HEK293T (cell line): Measurements from ENCODE around the gene SMIM33.

Experiments
- BHLHE40 ChIP-seq: fragments of 450-650 bp; IDR thresholded peaks from 2 replicates; pipeline ENCODE4 v1.6.1; 2016; ENCODE audit warnings: mild to moderate bottlenecking, moderate library complexity, borderline replicate concordance
- ELF4 ChIP-seq: fragments of 450-650 bp; IDR thresholded peaks from 2 replicates; pipeline ENCODE4 v1.6.1; 2017; ENCODE audit warnings: antibody characterized with exemption
- FOXA1 ChIP-seq: fragments of 450-650 bp; IDR thresholded peaks from 2 replicates; pipeline ENCODE4 v1.6.1; 2016; ENCODE audit warnings: mild to moderate bottlenecking
- FOXK2 ChIP-seq: fragments of 450-650 bp; IDR thresholded peaks from 2 replicates; pipeline ENCODE4 v1.6.1; 2016; ENCODE audit warnings: mild to moderate bottlenecking
- FOXM1 ChIP-seq: fragments of 450-650 bp; IDR thresholded peaks from 2 replicates; pipeline ENCODE4 v1.6.1; 2017; ENCODE audit warnings: mild to moderate bottlenecking, borderline replicate concordance
- HDGF ChIP-seq: fragments of 450-650 bp; IDR thresholded peaks from 2 replicates; pipeline ENCODE4 v1.6.1; 2017; ENCODE audit warnings: antibody characterized with exemption, borderline replicate concordance
- LEF1 ChIP-seq: fragments of 450-650 bp; IDR thresholded peaks from 2 replicates; pipeline ENCODE4 v1.6.1; 2017; ENCODE audit warnings: mild to moderate bottlenecking, borderline replicate concordance
- NFRKB ChIP-seq: fragments of 450-650 bp; IDR thresholded peaks from 2 replicates; pipeline ENCODE4 v1.6.1; 2016; ENCODE audit warnings: mild to moderate bottlenecking, moderate library complexity
- SP1 ChIP-seq: fragments of 450-650 bp; IDR thresholded peaks from 2 replicates; pipeline ENCODE4 v1.6.1; 2017

DNA sequence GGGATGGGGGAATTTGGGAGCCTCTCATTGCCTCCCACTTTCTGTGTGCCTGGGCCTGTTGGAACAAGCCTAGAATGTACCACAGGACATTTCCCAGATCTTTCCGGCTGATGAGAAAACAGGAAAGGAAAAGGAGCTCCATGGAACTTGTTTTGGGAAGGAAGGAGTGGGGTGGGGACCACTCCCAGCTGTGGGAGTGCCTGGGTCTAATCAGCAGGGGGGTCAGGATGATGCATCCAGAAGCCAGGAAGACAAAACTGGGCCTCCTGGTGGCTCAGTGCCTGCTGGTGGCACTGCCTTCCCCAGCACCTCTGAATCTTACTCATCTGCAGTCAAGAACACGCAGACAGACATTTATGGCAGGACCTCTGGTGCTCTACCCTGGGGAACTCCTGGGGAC lies 2.8 kb downstream of the SMIM33 start:
- TF ChIP-seq HDGF (no peak), FOXK2 (no peak), SP1 (no peak), FOXM1 (no peak), FOXA1 (no peak), BHLHE40 (no peak), NFRKB (no peak), ELF4 (no peak), LEF1 (no peak)
